BJ (cell line): ENCODE results near the gene TMC1. TPM values are rescaled to one million over a fixed set of nuclear protein-coding genes. Genes with fewer than 3 reads are reported as not detected.
"Not testable (repeated sequence)": the region's sequence is repeated elsewhere in the genome, so short reads cannot be mapped to it uniquely, and the experiment has no call there.

Source experiments
- CTCF ChIA-PET: fragments of 350-600 bp; formaldehyde crosslinking; extraction: SDS; loops from one replicate; lab custom pipeline; 2021; ENCODE audit warnings: antibody characterized with exemption, inconsistent platforms; lab: Yijun Ruan, JAX
- POLR2A ChIA-PET: fragments of 300-600 bp; sonication (Branson Sonifier 250); formaldehyde crosslinking; extraction: SDS; loops from one replicate; lab custom pipeline; 2021; ENCODE audit warnings: antibody characterized with exemption; lab: Charles Lee
- DNase-seq: peaks from one replicate; pipeline ENCODE4 v3.0.0-alpha.2; 2011; ENCODE audit warnings: low read depth
- H3K27me3 ChIP-seq: 2 replicates; pipeline ENCODE4 v1.6.0; 2011; ENCODE audit warnings: low read length; ENCODE audit not compliant: control insufficient read depth, insufficient read depth
- H3K36me3 ChIP-seq: 2 replicates; pipeline ENCODE4 v1.5.1; 2011; ENCODE audit warnings: low read length; ENCODE audit not compliant: control insufficient read depth, insufficient read depth
- H3K4me3 ChIP-seq: 2 replicates; pipeline ENCODE4 v1.5.1; 2011; ENCODE audit warnings: low read depth, mild to moderate bottlenecking, control low read depth, low read length
- CTCF ChIP-seq: IDR thresholded peaks from 2 replicates; pipeline ENCODE4 v1.5.1; 2011; ENCODE audit warnings: low read depth, mild to moderate bottlenecking, control low read depth, inconsistent platforms, low read length, moderate library complexity; ENCODE audit not compliant: insufficient read depth
- polyA minus RNA-seq: library from RNA; depleted of rRNA, polyadenylated mRNA; stranded (reverse); fragments of >200 nt; gene quantifications from 2 replicates; pipeline ENCODE4 v1.2.3, GENCODE V29; 2011; rRNA and poly(A)+ RNA removed
- polyA plus RNA-seq: library from polyadenylated mRNA; depleted of rRNA; stranded (reverse); fragments of >200 nt; gene quantifications from 2 replicates; pipeline ENCODE4 v1.2.3, GENCODE V29; 2011; rRNA removed

TMC1 gene
- polyA plus RNA-seq (1.2 and 1.3 TPM in 2 replicates), polyA minus RNA-seq (0.28 and 0.41 TPM in 2 replicates)

GRCh38 chr9:72521416-72521815 lies at the start of gene TMC1:
TMC1 (plus strand) TSS chr9:72521608; CDS start chr9:72648649, 127,041 bp downstream.
- H3K36me3 ChIP-seq, DNase-seq, H3K27me3 ChIP-seq, POLR2A ChIA-PET, H3K4me3 ChIP-seq, CTCF ChIA-PET: not testable (repeated sequence)

GRCh38 chr9:72473474-72474261 lies 47.7 kb upstream of the TMC1 start:
- no peak for DNase-seq
- TF ChIP-seq CTCF, result no peak
- CTCF ChIA-PET, result no interaction called here
- no peak overlapping the region for H3K4me3 ChIP-seq
- H3K27me3 ChIP-seq, result no peaks in the 10 kb centered on the region
- POLR2A ChIA-PET, result no interaction called here
- H3K36me3 ChIP-seq, result no peaks in the 10 kb centered on the region

- no peak for DNase-seq
- ChIA-PET POLR2A (no interaction called here), CTCF (interaction anchor here (0.7 to 1.1 kb wide), 2 partner anchors 32 to 46 kb away, joined by 3 read pairs; no protein-coding TSS in a partner anchor)
- H3K27me3 ChIP-seq, result no peaks in the 10 kb centered on the region
- no peaks in the 10 kb centered on the region for H3K36me3 ChIP-seq
- no peak overlapping the region for H3K4me3 ChIP-seq
- no peak for TF ChIP-seq CTCF
These were observed 46.7 kb upstream of the TMC1 start for GRCh38 chr9:72474676-72475075.

GRCh38 chr9:72476100-72476499 lies 45.3 kb upstream of the TMC1 start:
- CTCF ChIA-PET, result no interaction called here
- POLR2A ChIA-PET, result no interaction called here
- no peaks in the 10 kb centered on the region for H3K27me3 ChIP-seq

GRCh38 chr9:72476617-72477437 lies 44.6 kb upstream of the TMC1 start:
- POLR2A ChIA-PET, result no interaction called here
- CTCF ChIA-PET, result interaction anchor here (0.9 kb wide), 1 partner anchor 34 kb away, joined by 3 read pairs; no protein-coding TSS in a partner anchor
- Histone ChIP-seq H3K27me3 (no peaks in the 10 kb centered on the region), H3K4me3 (no peak overlapping the region), H3K36me3 (no peaks in the 10 kb centered on the region)
- DNase-seq, result peak; percentile 55
- TF ChIP-seq CTCF, result no peak

More at GRCh38 chr9:72476100-72476499, 45.3 kb upstream of the TMC1 start:
- TF ChIP-seq CTCF, result no peak
- Histone ChIP-seq H3K4me3 (no peak overlapping the region), H3K36me3 (no peaks in the 10 kb centered on the region)
- DNase-seq, result no peak
